GM15510 (cell line): ENCODE measurements around the gene PAN2.
A peak's percentile ranks its signal among the peaks of the same experiment; 100 is the strongest.

ENCODE experiments used
- POLR2A ChIP-seq: IDR thresholded peaks from 3 replicates; pipeline ENCODE4 v1.6.1; 2011; ENCODE audit warnings: borderline replicate concordance; ENCODE audit not compliant: insufficient read length; ENCODE audit errors: extremely low read depth

The PAN2 gene

DNA sequence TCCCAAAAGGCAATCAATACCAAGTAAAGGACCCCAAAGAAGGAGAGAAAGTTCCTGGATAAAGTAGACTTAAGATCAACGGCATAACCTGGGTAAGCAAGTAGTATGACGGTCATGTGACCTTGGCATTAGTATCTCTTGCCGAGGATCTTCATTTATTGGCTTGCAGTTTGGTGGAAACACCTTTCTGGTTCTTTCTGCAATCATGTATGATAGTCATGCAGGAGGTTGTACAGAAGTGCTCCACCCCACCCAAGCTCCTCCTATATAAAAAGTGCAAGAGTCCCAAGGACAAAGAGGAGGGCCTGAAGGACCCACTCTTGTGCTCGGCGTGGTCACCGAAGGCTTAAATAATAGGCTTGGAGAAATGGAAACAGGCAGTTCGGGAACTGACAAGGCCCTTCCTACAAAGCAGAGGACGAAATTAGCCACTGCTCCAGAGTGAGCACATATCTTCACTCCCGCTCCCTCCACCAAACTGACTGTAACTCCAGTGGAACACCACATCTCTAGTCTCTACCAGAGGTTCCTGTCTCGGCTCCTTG is 34.4 kb downstream of the PAN2 start:
- TF ChIP-seq POLR2A, result no peak

DNA sequence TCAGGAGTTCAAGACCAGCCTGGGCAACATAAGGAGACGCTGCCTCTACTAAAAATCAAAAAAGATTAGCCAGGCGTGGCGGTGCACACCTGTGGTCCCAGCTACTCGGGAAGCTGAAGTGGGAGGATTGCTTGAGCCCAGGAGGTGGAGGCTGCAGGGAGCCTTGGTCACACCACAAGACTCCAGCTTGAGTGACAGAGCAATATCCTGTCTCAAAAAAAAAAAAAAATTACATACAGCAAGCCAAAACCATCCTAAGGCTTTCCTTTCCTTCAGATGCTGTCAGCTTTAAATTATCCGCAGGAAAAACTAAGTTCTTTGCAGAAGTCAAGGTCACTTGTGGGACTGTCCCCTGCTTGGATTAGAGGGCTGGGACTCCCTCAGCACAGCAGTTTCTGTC is 35.0 kb downstream of the PAN2 start:
- no peak for TF ChIP-seq POLR2A

DNA sequence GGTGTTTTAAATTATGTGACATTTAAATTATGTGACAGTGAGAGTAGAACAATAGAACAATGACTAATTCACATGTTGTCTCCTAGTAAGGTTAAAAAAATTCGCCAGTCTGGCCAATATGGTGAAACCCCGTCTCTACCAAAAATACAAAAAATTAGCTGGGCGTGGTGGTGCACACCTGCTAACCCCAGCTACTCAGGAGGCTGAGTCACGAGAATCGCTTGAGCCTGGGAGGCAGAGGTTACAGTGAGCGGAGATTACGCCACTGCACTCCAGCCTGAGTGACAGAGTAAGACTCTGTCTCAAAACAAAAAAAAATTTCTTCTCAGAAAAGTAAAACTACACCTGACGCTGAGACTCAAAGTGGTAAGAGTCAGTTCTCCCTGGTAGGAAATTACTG is 36.4 kb downstream of the PAN2 start:
- no peak for TF ChIP-seq POLR2A

DNA sequence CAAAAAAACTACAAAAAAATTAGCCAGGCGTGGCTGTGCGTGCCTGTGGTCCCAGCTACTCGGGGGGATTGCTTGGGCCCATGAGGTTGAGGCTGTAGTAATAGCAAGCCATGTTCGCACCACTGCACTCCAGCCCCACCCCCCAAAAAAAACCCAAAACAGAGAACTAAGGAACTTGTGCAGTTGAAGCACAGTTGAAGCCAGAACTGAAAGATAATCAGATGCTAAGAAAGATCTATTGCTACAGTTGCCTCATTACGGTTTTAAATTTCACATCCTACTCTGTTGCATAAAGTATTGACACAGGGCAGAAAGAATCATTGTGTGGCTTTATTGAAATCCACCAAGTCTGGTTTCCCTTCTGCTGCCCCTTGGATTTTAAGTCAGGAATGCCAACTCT is 37.5 kb downstream of the PAN2 start:
- TF ChIP-seq POLR2A, result no peak

DNA sequence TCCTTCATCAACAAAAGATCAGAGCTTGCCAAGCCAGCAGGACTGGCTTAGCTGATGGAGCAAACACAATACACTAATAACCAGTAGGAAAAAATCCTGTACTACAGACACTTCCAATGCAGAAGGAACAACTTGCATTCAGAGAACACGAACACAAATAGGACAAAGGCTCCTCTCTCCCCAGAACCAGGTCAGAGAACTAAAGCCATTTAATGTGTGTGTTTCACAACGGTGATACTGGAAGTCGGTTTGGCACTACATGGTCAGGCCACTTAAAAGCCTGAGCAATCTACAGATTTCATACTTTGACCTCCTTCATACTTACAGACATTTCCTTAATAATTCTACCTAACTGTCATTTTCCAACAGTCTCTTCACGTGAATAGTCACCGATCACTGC is 40.0 kb downstream of the PAN2 start:
- no peak for TF ChIP-seq POLR2A

DNA sequence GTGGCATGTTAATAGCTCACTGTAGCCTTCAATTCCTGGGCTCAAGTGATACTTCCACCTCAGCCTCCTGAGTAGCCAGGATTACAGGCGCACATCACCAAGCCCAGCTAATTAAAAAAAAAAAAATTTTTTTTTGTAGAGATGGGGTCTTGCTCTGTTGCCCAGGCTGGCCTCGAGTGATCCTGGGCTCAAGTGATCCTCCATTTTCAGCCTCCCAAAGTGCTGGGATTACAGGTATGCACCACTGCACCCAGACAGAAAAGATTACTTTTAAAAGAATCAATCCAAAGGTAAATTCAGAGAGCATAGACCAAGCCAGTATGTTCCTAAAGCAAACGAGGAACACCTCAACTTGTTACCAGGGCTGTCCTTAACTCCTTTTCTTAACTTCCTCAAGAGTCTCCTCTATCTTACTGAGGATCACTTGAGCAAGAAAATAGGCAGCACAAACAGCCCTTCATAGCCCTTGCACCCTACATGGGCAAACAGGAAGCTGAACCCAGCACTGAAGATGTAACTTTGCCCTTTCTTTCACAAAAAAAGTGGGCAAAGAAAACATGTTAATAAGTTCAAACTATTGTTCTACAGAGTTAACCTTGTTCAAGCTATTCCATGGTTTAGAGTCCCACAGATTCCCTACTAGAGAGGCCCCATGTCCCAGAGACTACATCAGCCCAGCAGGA is 45.0 kb downstream of the PAN2 start:
- no peak for TF ChIP-seq POLR2A

DNA sequence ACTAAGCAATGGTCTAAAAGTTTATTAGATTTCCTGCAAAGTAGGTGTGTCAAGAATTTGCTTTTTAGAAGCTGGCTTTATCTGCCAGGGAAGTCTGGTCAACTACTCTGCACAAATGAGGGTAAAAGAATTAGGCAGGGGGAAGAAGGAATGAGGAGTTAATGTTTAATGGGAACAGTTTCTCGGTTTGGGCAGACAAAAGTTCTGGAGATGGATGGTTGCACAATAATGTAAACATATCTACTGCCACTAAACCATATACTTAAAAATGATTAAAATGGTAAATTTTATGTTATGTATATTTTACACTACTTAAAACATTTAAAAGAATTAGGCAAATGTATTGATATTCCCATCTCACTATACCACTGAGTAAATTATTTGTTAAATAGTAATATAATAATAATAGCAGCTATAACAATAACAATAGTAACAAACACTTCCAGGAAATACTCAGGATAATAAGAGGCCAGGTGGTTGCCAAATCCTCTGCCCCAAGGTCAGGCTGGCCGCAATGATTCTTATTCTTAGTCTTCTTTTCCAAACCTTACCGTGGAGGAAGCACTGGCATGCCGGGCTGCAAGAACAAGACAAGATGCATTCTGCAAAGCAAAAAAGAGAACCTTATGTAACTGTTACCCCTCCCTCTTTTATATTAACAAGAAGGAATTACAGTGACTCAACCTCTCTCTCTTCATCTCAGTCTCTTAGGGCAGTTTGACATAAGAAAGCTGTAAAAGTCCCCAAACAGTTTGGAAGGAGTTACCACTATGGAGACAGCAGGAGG is 47.6 kb downstream of the PAN2 start:
- TF ChIP-seq POLR2A, result no peak

DNA sequence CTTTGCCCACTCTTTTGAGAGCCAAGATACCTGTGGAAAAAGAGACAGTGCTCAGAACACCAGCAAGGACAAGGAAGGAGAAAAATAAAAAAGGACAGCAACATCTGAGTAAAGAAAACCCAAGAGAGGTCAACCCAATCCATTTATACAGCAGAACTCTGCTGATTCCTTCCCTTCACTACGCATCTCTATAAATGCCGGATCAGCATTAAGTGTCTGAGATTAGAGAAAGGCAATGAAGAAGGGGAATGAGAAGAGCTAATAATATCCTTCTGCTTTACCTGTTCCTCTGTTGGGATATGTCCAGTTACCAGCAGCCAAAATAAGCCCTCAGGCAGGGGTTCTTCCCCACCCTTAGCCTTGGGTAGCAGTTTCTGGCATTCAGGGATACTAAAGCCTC is 51.2 kb downstream of the PAN2 start:
- no peak for TF ChIP-seq POLR2A

DNA sequence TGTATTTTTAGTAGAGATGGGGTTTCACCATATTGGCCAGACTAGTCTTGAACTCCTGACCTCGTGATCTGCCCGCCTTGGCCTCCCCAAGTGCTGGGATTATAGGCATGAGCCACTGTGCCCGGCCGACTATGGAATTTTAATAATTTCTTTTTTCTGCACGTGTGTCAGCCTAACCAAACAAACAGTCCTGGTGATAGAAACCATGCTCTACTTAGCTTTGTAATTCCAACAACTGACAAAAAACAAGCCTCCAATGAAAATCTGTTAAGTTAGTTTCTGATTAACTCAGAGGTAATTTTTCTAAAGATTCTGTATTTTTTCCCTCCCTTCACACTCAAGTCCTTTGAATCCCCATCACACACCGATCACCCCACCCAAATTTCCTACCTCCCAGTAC is 51.8 kb downstream of the PAN2 start:
- no peak for TF ChIP-seq POLR2A

DNA sequence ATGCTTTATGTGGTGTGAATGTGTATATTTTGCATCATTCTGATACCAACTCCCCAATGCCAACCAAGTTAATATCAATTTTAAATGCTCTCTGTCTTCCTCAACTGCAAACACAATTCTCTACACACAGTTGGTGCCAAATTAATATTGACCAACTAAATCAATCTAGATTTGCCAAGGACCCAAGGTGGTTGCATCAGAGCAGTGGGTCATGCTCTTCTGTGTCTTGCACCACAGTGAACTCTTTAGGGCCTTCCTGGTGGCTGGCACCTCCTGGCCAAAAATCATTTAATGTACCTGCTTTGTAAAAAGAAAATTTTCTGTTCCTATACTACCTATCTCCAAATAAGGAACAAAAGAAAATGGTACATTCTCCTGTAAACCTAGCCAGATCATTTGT is 53.0 kb downstream of the PAN2 start:
- no peak for TF ChIP-seq POLR2A

DNA sequence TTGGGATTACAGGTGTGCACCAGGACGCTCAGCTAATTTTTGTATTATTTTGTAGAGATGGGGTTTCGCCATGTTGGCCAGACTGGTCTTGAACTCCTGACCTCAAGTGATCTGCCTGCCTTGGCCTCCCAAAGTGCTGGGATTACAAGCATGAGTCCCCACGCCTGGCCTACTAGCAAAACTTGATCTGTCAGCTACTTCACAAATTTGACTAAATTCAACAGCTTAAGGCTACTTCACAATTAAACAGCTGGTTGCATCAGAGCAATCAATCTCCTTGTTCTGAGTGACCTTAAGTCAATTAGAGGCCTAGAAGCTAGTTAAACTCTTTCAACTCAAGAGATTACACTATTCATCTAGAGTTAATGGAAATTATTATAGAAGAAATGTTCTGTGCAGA is 54.9 kb downstream of the PAN2 start:
- no peak for TF ChIP-seq POLR2A

DNA sequence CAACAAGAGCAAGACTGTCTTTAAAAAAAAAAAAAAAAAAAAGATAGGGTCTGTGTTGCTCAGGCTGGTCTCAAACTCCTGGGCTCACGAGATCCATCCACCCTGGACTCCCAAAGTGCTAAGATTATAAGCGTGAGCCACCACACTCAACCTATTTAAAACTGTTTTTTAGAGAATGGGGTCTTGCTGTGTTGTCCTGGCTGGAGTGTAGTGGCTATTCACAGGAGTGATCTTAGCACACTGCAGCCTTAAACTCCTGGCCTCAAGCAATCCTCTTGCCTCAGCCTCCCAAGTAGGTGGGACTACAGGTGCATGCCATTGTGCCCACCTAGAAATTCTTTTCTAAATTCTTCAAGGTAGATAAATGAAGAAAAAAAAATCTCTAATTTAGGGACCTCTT is 59.5 kb downstream of the PAN2 start:
- no peak for TF ChIP-seq POLR2A

DNA sequence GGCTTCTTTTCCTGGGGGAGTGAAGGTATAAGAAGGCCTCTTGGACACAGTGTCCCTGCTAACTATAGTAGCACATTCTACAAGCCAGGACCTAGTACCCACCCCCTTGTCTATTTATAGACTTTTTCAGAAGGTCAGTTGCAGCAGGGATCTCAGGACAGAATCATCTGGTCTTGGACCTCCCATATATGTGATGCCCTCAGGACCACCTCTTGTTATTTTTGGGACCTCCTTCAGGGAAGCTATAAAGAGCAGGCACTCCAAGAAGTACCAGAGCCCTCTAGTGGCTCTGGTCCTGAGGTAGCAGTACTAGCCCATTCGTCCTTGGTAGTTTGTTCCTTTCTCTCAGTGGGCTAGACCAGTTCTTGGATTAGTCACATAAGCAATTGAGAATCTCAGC is 62.8 kb downstream of the PAN2 start:
- no peak for TF ChIP-seq POLR2A

DNA sequence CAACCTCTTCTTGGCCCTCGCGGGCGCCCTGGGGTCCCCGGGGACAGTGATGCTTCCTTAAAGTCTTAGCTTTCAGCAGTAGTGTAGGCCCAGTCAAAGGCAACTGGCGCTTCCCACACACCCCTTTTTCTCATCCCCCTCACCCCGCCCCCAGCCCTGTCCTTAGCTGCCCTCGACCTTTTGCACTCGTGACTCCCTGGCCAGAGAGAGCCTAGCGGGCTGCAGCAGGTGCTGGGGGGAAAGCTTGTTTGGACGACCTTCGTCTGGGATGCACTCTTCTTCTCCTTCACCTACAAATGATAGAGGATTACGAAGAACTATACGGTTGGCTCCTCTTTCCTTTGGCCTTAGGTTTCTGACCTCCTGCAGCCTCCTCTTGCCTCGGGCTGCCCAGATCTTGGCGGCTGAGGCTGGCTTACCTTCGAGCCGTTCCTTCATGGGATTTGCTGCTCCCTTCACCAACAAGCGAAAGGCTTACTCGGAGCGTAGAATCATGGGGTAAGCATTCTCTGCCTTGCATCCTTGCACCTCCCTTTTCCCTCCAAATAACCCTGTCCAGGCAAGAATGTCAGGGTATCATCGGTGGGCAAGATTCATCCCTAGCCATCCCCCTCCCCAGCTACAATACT is 66.2 kb downstream of the PAN2 start:
- no peak for TF ChIP-seq POLR2A

DNA sequence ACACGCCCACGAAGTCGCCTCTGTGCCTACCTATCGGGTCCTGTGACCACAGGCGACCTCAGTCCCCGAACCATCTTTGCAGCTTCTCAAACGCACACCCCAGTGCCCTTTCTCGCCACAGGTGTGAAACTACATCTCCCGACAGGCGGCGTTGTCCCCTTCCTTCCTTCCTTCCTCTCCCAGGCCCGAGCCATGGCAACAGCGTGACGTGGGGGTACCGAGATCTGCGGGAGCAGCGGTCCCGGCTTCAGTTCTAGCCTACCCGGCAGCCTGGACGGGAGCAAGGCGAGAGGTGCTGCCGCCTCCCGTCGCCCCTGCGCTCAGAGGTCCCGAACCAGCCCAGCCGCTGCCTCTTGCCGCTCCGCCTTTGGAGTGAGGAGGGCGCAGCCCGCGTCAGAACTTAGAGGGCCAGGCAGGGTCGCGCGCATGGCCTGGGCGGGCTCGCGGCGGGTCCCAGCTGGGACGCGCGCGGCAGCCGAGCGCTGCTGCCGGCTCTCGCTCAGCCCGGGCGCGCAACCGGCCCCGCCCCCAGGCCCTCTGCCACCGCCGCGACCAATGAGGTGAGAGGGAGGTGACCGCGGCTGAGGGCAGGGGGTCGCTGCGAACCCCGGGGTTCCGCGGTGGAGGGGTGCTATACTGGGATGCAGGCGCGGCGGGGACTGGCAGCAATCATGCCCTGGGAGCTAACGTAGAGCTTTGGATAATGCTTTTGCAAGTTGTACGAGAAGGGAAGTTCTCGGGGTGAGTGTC is 66.9 kb downstream of the PAN2 start, which contains the start of gene COQ10A:
Gene COQ10A, plus strand, starts transcription at position 250 of the 750 bp plus-strand sequence. Its CDS starts 177 bp downstream, at position 427.
- TF ChIP-seq POLR2A, result peak; percentile 69
